Iris pigment epithelial cell (primary cell): ENCODE results near the gene PRDM12.
A peak's percentile ranks its signal among the peaks of the same experiment; 100 is the strongest.

ENCODE experiments used
- DNase-seq: peaks from one replicate; pipeline ENCODE4 v3.0.0-alpha.2; 2011; ENCODE audit warnings: low read depth

PRDM12 gene

GRCh38 chr9:130664251-130665028, at the start of gene PRDM12:
Gene PRDM12 (plus strand): TSS chr9:130664594. CDS start chr9:130664654, 60 bp downstream.
- DNase-seq, result no peak

GRCh38 chr9:130616451-130616850, 47.9 kb upstream of the PRDM12 start:
- DNase-seq, result no peak

GRCh38 chr9:130623466-130623865, 40.9 kb upstream of the PRDM12 start:
- no peak for DNase-seq

GRCh38 chr9:130624154-130624553, 40.2 kb upstream of the PRDM12 start:
- DNase-seq, result no peak

- peak; percentile 7 for DNase-seq
Measured at GRCh38 chr9:130626249-130626996, 38.0 kb upstream of the PRDM12 start.

GRCh38 chr9:130627051-130627450, 37.3 kb upstream of the PRDM12 start:
- DNase-seq, result no peak

GRCh38 chr9:130627896-130628792, 36.2 kb upstream of the PRDM12 start:
- no peak for DNase-seq

- DNase-seq, result no peak
Measured at GRCh38 chr9:130629443-130630070, 34.8 kb upstream of the PRDM12 start.

- no peak for DNase-seq
Measured at GRCh38 chr9:130630071-130630450, 34.3 kb upstream of the PRDM12 start.

- no peak for DNase-seq
Measured at GRCh38 chr9:130630506-130631330, 33.7 kb upstream of the PRDM12 start.

- no peak for DNase-seq
Measured at GRCh38 chr9:130631331-130632080, 32.9 kb upstream of the PRDM12 start.

- no peak for DNase-seq
Measured at GRCh38 chr9:130632081-130632710, 32.2 kb upstream of the PRDM12 start.

GRCh38 chr9:130632841-130633240, 31.6 kb upstream of the PRDM12 start:
- DNase-seq, result no peak

- DNase-seq, result no peak
Measured at GRCh38 chr9:130633336-130634190, 30.8 kb upstream of the PRDM12 start.

- DNase-seq, result no peak
Measured at GRCh38 chr9:130634191-130634768, 30.1 kb upstream of the PRDM12 start.

GRCh38 chr9:130634801-130635200, 29.6 kb upstream of the PRDM12 start:
- no peak for DNase-seq

- no peak for DNase-seq
Measured at GRCh38 chr9:130635306-130635705, 29.1 kb upstream of the PRDM12 start.
